GM20000 (cell line): ENCODE data around the gene PRDM16.

ENCODE experiments used
- DNase-seq: peaks from one replicate; pipeline ENCODE4 v3.0.0; 2012; ENCODE audit warnings: low spot score
- CTCF ChIP-seq: IDR thresholded peaks from 2 replicates; pipeline ENCODE4 v1.5.1; 2012; ENCODE audit warnings: mild to moderate bottlenecking, control low read depth; ENCODE audit errors: extremely low read depth, missing control alignments

PRDM16 gene

GRCh38 chr1:3335754-3336640 lies 267.0 kb downstream of the PRDM16 start:
- no peak for DNase-seq
- TF ChIP-seq CTCF: no peak

- no peak for TF ChIP-seq CTCF
- no peak for DNase-seq
These were observed 267.9 kb downstream of the PRDM16 start for GRCh38 chr1:3336641-3337630.

DNA sequence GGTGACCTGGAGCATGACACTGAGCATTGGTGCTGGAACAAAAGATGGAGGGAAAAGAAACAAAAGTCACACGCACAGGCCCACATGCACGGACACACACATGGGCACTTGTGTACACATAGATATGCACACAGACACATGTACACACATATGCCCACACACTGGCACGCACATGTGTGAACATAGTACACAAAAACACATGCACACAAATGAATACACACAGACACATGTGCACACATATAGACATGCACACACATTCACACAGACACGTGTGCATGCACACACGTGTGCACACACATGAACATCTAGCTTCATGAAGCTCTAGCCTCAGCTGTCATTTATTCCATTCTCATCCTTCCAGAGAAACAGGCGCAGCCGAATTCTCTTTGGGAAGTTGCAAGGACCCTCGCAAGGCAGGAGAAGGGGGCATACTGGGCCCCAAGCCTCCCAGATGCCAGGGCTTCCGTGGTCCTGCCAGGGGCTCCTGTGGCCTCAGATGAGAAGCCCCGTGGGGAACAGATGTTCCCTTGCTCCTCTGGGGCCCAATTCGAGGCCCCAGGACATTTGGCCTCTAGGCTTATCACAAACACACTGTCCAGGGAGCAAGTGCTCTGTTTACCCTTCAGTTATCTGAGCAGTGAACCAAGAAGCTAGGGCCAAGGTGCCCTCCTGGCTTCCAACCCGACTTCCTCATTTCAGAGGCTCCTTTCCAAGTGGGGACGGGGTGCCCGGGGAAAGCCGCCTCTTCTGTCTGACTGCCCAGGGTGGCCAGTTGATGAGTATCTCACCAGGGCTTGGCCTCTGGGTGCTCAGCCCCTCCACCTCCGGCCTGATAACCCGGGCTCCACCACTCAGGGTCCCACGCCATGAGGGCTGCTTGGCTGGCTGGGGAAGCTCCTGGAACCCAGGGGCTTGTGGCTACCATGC lies 269.1 kb downstream of the PRDM16 start:
- DNase-seq: no peak
- no peak for TF ChIP-seq CTCF

- DNase-seq: no peak
- TF ChIP-seq CTCF: no peak
These were observed 269.7 kb downstream of the PRDM16 start for GRCh38 chr1:3338725-3339070.

- DNase-seq: no peak
- TF ChIP-seq CTCF: no peak
These were observed 270.9 kb downstream of the PRDM16 start for GRCh38 chr1:3339856-3340255.

- DNase-seq: no peak
- TF ChIP-seq CTCF: no peak
These were observed 271.7 kb downstream of the PRDM16 start for GRCh38 chr1:3340548-3341235.
